K562 (cell line): Measurements from ENCODE around the gene HNRNPH1. TPM values are rescaled to one million over a fixed set of nuclear protein-coding genes. Genes with fewer than 3 reads are reported as not detected.

Experiments
- BHLHE40 ChIP-seq: IDR thresholded peaks from 2 replicates; pipeline ENCODE4 v1.6.1; 2011; ENCODE audit warnings: low read length, improper control_type of control experiment
- DMBX1 ChIP-seq: fragments of 250-450 bp; sonication (Bioruptor Pico); IDR thresholded peaks from 2 replicates; pipeline ENCODE4 v1.8.0; 2022; ENCODE audit warnings: inconsistent platforms, mild to moderate bottlenecking, moderate library complexity, borderline replicate concordance
- ETV1 ChIP-seq: fragments of 450-650 bp; conservative IDR thresholded peaks from 2 replicates; pipeline ENCODE4 v1.6.1; 2016; ENCODE audit warnings: missing genetic modification characterization, control low read depth, low read depth, missing compliant biosample characterization
- HDAC6 ChIP-seq: IDR thresholded peaks from 2 replicates; pipeline ENCODE4 v1.6.1; 2012; ENCODE audit warnings: low read depth, mild to moderate bottlenecking, control low read depth, inconsistent platforms, low read length, moderate library complexity
- KAT7 ChIP-seq: sonication (generic); formaldehyde crosslinking; IDR thresholded peaks from 2 replicates; pipeline ENCODE4 v1.8.0; 2022; ENCODE audit warnings: missing genetic modification reagents, mild to moderate bottlenecking, borderline replicate concordance
- LCOR ChIP-seq: sonication (generic); formaldehyde crosslinking; IDR thresholded peaks from 2 replicates; pipeline ENCODE4 v1.8.0; 2022; ENCODE audit warnings: mild to moderate bottlenecking, missing genetic modification reagents
- MAZ ChIP-seq, 2 experiments: fragments of 450-650 bp in 1 of 2; sonication (generic) in 1 of 2; formaldehyde crosslinking; IDR thresholded peaks in 1 of 2; conservative IDR thresholded peaks in 1 of 2; 2 replicates each; pipeline versions ENCODE4 v1.4.0 to v1.5.0; 2020; ENCODE audit warnings: mild to moderate bottlenecking in 1 of 2, missing genetic modification reagents in 1 of 2
- MEF2A ChIP-seq: IDR thresholded peaks from 2 replicates; pipeline ENCODE4 v1.6.1; 2011; ENCODE audit warnings: low read depth, mild to moderate bottlenecking, low read length, moderate library complexity; ENCODE audit not compliant: control insufficient read depth
- MTA3 ChIP-seq: fragments of 450-650 bp; formaldehyde crosslinking; IDR thresholded peaks from 2 replicates; pipeline ENCODE4 v1.6.1; 2017; ENCODE audit warnings: mild to moderate bottlenecking, borderline replicate concordance
- NBN ChIP-seq: fragments of 450-650 bp; IDR thresholded peaks from 2 replicates; pipeline ENCODE4 v1.6.1; 2016; ENCODE audit warnings: low read depth, mild to moderate bottlenecking
- SNRNP70 ChIP-seq: fragments of 200-400 bp; formaldehyde crosslinking; optimal IDR thresholded peaks from 2 replicates; pipeline ENCODE3; 2017; ENCODE audit warnings: low read depth, low read length
- STAT6 ChIP-seq: sonication (generic); formaldehyde crosslinking; IDR thresholded peaks from 2 replicates; pipeline ENCODE4 v1.8.1; 2023; ENCODE audit warnings: mild to moderate bottlenecking, missing genetic modification reagents
- SUPT5H ChIP-seq: fragments of 450-650 bp; IDR thresholded peaks from 2 replicates; pipeline ENCODE4 v1.6.1; 2016
- ZFP1 ChIP-seq: fragments of 450-650 bp; formaldehyde crosslinking; IDR thresholded peaks from 2 replicates; pipeline ENCODE4 v1.4.0; 2020; ENCODE audit warnings: mild to moderate bottlenecking, mixed read lengths
- ZNF318 ChIP-seq, 2 experiments: fragments of 450-650 bp; IDR thresholded peaks; 2 replicates each; pipeline ENCODE4 v1.6.1; 2016; ENCODE audit warnings: mild to moderate bottlenecking in 2 of 2, borderline replicate concordance in 1 of 2, low read depth in 1 of 2, moderate library complexity in 1 of 2
- ZNF347 ChIP-seq: fragments of 450-650 bp; formaldehyde crosslinking; IDR thresholded peaks from 2 replicates; pipeline ENCODE4 v1.4.0; 2020; ENCODE audit warnings: low read depth, mild to moderate bottlenecking, moderate library complexity
- ZNF717 ChIP-seq: fragments of 250-450 bp; sonication (Bioruptor Pico); IDR thresholded peaks from 2 replicates; pipeline ENCODE4 v1.5.0; 2021
- polyA plus RNA-seq, 8 experiments: library from polyadenylated mRNA; depleted of rRNA in 4 of 8; stranded (reverse) in 5 of 8; unstranded in 3 of 8; fragments of >200 nt; fragmentation: Nextera tagmentation in 2 of 8; fragmentation: Illumina TruSeq in 1 of 8; extraction: Ambion mirVana in 2 of 8; extraction: Trizol in 1 of 8; gene quantifications; 2 replicates each; pipeline versions ENCODE4 v1.2.1 to v1.2.3, GENCODE V29; 2011 to 2014; ENCODE audit warnings: inconsistent platforms in 1 of 8, missing spikeins in 1 of 8
- total RNA-seq, 7 experiments: library from RNA; depleted of rRNA in 6 of 7; stranded (reverse); fragments of >200 nt in 6 of 7; fragmentation: Illumina TruSeq in 2 of 7; extraction: Trizol in 2 of 7; gene quantifications; 2 replicates each; pipeline versions ENCODE4 v1.2.1 to v1.2.3, GENCODE V29; 2011 to 2021; ENCODE audit warnings: low replicate concordance in 1 of 7

Gene HNRNPH1
- total and polyA plus RNA-seq, 9 of the 15 experiments (the other 6 are each of a cell fraction or from before 2014, with no cell fraction given) = 103 to 656 (median 561) TPM

- TF ChIP-seq SNRNP70 (no peak), ETV1 (tag) (no peak), ZNF717 (CRISPR knock-in tag) (peak; percentile 10; the same call in 1 of the 2 replicates), BHLHE40 (no peak), NBN (no peak), MAZ (CRISPR knock-in tag; conservative IDR thresholded peaks at IDR 0.05 in 1 of 2, IDR thresholded peaks at IDR 0.05 in 1 of 2) (no peak), HDAC6 (no peak), ZFP1 (no peak), ZNF347 (CRISPR knock-in tag) (no peak), MTA3 (no peak), STAT6 (no peak), SUPT5H (peak; percentile 20; the same call in 1 of the 2 replicates), MEF2A (0 out of 2 replicates have a peak, but pooled peaks have one; percentile 12), LCOR (CRISPR knock-in tag) (peak; percentile 9; the same call in 1 of the 2 replicates), ZNF318 (IDR thresholded peaks at IDR 0.05; ENCODE audit: borderline replicate concordance in 1 of 2, low read depth in 1 of 2) (no peak), DMBX1 (CRISPR knock-in tag) (peak; percentile 56; the same call in 1 of the 2 replicates), KAT7 (CRISPR knock-in tag) (no peak)
These were observed 10.7 kb downstream of the HNRNPH1 start (continued) for GRCh38 chr5:179612577-179613459.
